ENCODE data around the gene NETO1. TPM values are rescaled to one million over a fixed set of nuclear protein-coding genes. Genes with fewer than 3 reads are reported as not detected.
A peak's percentile ranks its signal among the peaks of the same experiment; 100 is the strongest.

Gene NETO1
- total RNA-seq, 1 donor from 2014 or later, result not detected

GRCh38 chr18:72697706-72698105 is 170.1 kb downstream of the NETO1 start:
- Histone ChIP-seq H3K27ac (ENCODE audit: low read depth, low read length) (no peak overlapping the region), H3K9me3 (ENCODE audit: control insufficient read depth in 3 of 3, low read length in 3 of 3) (no peaks in the 10 kb centered on the region), H3K27me3 (ENCODE audit: control insufficient read depth in 3 of 3, insufficient read depth in 3 of 3, low read length in 3 of 3) (peaks cover 0 to under 1% (median 0%) of the 10 kb centered on the region in 3 donors), H3K36me3 (ENCODE audit: control insufficient read depth in 3 of 3, insufficient read depth in 3 of 3, low read length in 3 of 3) (no peaks in the 10 kb centered on the region), H3K4me1 (ENCODE audit: control insufficient read depth in 3 of 3, insufficient read depth in 3 of 3, low read length in 3 of 3) (no peaks in the 10 kb centered on the region), H3K9ac (ENCODE audit: low read depth in 1 of 3, low read length in 3 of 3) (no peak overlapping the region), H3K4me3 (ENCODE audit: low read length in 3 of 3) (no peak overlapping the region)

DNA sequence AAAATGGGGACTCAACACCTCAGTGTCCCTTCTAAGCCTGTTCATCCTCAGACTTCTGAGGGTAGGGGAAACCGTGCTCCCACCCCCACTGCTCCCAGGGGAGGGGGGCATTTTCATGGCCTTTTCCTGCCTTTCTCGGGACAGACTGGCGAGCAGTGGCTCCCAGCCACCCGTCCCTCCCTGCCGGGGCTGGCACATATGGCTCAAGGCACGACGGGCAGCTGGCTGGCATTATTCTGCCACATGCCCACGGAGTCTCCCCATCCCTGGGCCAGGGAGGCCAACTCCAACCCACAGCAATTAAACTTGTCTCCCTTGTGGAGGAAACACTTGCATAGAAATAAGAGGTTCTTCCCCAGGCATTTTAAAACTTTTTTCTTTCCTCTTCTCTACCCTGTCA is 175.2 kb downstream of the NETO1 start:
- H3K27ac ChIP-seq (ENCODE audit: low read depth, low read length), result no peak overlapping the region
- no peak overlapping the region for H3K9ac ChIP-seq (ENCODE audit: low read depth in 1 of 3, low read length in 3 of 3)
- no peaks in the 10 kb centered on the region for H3K4me1 ChIP-seq (ENCODE audit: control insufficient read depth in 3 of 3, insufficient read depth in 3 of 3, low read length in 3 of 3)
- H3K4me3 ChIP-seq (ENCODE audit: low read length in 3 of 3), result no peak overlapping the region
- peaks cover 0 to 5% (median 4%) of the 10 kb centered on the region in 3 donors for H3K27me3 ChIP-seq (ENCODE audit: control insufficient read depth in 3 of 3, insufficient read depth in 3 of 3, low read length in 3 of 3)
- H3K9me3 ChIP-seq (ENCODE audit: control insufficient read depth in 3 of 3, low read length in 3 of 3), result no peaks in the 10 kb centered on the region
- no peaks in the 10 kb centered on the region for H3K36me3 ChIP-seq (ENCODE audit: control insufficient read depth in 3 of 3, insufficient read depth in 3 of 3, low read length in 3 of 3)

Small RNA genes lying within 50 kb of the gene (small RNA-seq; reads per million reads assigned to genes)
- gene MIR548AV, result not detected
- 0.35 reads per million, percentile 42 among the genes with 10 or more reads in this experiment for gene RNA5SP460
